Raji (cell line): Measurements from ENCODE around the gene SPOP.

Experiments
- POLR2A ChIP-seq: IDR thresholded peaks from 2 replicates; pipeline ENCODE4 v1.6.1; 2011; ENCODE audit warnings: low read depth, low read length, control low read depth; ENCODE audit not compliant: insufficient read depth

Gene SPOP

DNA sequence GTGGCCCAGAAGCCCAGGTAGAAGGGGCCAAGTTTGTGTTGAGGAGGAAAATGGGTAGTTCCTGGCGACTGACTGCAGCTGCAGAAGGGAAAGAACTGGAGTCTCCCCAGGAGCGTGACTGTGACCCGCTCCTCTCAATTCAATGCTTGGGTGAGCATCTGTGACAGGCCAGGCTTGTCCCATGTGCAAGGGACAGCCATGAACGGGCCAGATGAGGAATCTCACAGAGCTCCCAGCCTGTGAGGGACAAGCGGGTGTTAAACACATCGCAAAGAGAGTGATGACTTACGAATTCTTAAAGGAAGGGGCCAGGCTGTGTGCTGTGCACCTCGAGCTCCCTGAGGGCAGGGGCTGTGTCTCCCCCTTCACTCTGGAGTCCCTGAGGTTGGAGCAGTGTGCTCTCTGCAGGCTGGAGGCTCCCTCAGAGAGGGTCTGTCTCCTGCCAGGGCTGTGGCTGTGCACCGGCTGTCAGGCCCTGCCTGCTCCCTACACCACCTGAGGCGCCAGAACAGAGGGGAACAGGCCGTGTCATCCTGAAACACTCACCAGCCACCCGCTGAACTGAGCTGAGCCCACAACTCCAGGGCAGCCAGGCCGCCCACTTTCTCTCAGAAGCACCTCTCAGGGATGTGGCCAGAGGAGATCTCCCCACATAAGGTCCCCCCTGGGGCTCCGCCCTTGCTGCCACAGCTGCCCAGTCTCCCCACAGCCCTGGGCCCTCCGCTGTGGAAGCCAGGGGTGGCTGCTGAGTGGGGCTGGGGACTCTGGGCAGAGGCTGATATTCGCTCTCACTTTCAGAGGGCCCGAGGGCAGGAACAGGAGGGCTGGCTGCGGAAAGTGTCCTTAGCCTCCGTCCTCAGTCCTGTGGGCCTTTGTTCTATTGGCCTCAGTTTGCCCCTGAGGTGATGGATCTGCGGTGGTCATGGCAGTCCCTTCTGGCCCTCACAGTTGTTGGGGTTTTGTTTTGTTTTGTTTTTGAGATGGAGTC lies 127.9 kb downstream of the SPOP start:
- no peak for TF ChIP-seq POLR2A

DNA sequence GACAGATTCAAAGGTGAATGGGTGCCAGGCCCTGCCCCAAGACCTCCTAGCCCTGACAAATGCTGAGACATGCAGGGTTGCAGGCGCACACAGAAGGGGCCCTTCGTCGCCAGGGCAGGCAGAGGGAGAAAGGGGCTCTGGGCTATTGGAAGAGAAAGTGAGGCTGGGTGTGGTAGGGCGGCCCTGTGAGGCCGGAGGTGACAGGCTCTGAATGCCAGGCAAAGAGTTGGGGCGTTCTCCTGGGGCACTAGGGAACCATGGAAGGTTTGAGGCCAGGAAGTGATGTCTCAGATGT lies 128.6 kb downstream of the SPOP start:
- no peak for TF ChIP-seq POLR2A
